ENCODE data around the gene ODAD3. TPM values are rescaled to one million over a fixed set of nuclear protein-coding genes. Genes with fewer than 3 reads are reported as not detected.
A peak's percentile ranks its signal among the peaks of the same experiment; 100 is the strongest.

Gene ODAD3
- total and polyA plus RNA-seq, 2 of the 13 experiments (the other 11 are each of a cell fraction or from before 2014, with no cell fraction given): 0.04 to 0.08 TPM

DNA sequence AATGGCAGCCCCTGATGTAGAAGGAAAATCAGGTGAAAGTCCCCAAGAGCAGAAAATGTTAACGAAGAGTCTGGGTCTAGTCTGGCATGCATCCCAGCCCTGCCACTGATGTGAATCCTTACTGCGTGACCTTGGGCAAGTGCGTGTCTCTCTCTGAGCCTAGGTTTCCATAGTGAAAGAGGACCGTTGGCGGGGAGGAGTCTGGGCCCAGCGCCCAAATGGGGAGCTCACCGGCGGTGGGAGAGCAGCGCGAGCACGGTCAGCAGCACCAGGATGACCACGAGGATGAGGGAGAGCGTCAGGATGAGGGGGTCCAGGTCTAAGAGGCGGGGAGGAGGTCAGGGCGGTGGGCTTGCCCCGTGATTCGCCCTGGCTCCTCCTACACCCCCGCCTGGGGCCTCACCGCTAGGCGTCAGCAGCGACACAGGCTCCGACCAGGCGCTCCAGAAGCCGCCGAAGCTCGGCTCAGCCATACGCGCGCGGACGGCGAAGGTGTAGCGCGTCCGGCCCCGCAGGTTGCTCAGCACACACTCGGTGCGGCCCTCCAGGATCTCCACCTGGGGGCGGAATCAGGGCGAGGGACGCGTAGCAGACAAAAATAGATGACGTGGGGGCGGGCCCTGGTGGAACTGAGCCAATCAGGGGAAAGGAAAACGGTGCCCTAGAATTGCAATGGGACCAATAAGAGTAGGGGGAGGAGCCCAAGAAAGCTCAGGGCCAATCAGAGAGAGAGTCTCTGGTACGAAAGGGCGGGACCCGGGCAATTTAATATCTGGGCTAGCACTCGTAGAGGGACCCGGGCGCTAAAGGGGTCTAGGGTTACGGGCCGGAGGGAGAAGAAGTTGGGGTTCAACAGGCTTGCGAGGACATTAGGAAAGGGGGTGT lies 54.0 kb downstream of the ODAD3 start (continued):
- TF ChIP-seq ZSCAN12 (CRISPR knock-in tag; IDR thresholded peaks at IDR 0.05): no peak
- TF ChIP-seq, protein P1, sequence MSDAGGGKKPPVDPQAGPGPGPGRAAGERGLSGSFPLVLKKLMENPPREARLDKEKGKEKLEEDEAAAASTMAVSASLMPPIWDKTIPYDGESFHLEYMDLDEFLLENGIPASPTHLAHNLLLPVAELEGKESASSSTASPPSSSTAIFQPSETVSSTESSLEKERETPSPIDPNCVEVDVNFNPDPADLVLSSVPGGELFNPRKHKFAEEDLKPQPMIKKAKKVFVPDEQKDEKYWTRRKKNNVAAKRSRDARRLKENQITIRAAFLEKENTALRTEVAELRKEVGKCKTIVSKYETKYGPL (CRISPR knock-in tag; IDR thresholded peaks at IDR 0.05): no peak
- no peak for TF ChIP-seq ISX (CRISPR knock-in tag; conservative IDR thresholded peaks at IDR 0.05)
- TF ChIP-seq, protein P2, sequence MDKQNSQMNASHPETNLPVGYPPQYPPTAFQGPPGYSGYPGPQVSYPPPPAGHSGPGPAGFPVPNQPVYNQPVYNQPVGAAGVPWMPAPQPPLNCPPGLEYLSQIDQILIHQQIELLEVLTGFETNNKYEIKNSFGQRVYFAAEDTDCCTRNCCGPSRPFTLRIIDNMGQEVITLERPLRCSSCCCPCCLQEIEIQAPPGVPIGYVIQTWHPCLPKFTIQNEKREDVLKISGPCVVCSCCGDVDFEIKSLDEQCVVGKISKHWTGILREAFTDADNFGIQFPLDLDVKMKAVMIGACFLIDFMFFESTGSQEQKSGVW (CRISPR knock-in tag; IDR thresholded peaks at IDR 0.05; ENCODE audit: borderline replicate concordance): no peak
- TF ChIP-seq TCF7 (IDR thresholded peaks at IDR 0.05; ENCODE audit: low read depth): no peak
- TF ChIP-seq ZNF382 (CRISPR knock-in tag; IDR thresholded peaks at IDR 0.05; ENCODE audit: borderline replicate concordance): no peak
- TF ChIP-seq, protein P3, sequence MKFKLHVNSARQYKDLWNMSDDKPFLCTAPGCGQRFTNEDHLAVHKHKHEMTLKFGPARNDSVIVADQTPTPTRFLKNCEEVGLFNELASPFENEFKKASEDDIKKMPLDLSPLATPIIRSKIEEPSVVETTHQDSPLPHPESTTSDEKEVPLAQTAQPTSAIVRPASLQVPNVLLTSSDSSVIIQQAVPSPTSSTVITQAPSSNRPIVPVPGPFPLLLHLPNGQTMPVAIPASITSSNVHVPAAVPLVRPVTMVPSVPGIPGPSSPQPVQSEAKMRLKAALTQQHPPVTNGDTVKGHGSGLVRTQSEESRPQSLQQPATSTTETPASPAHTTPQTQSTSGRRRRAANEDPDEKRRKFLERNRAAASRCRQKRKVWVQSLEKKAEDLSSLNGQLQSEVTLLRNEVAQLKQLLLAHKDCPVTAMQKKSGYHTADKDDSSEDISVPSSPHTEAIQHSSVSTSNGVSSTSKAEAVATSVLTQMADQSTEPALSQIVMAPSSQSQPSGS (CRISPR knock-in tag; IDR thresholded peaks at IDR 0.05): peak; percentile 55; the same call in 1 of the 2 replicates
- TF ChIP-seq SNAPC4 (CRISPR knock-in tag; IDR thresholded peaks at IDR 0.05): no peak
- peak; percentile 91; the same call in 1 of the 2 replicates for TF ChIP-seq SRY (CRISPR knock-in tag; IDR thresholded peaks at IDR 0.05)
- no peak for TF ChIP-seq ZBTB21 (CRISPR knock-in tag; IDR thresholded peaks at IDR 0.05)
- TF ChIP-seq IKZF4 (CRISPR knock-in tag; IDR thresholded peaks at IDR 0.05; ENCODE audit: borderline replicate concordance, low read depth, not compliant biosample characterization): no peak
- no peak for TF ChIP-seq PCBP2 (optimal IDR thresholded peaks at IDR 0.05; ENCODE audit: low read depth, low read length, poor library complexity, severe bottlenecking)
- TF ChIP-seq ATF3 (CRISPR knock-in tag; IDR thresholded peaks at IDR 0.05): no peak
- TF ChIP-seq MZF1 (CRISPR knock-in tag; IDR thresholded peaks at IDR 0.05; ENCODE audit: borderline replicate concordance): no peak
- TF ChIP-seq ZXDC (CRISPR knock-in tag; IDR thresholded peaks at IDR 0.05): no peak
- TF ChIP-seq RAD51 (IDR thresholded peaks at IDR 0.05; ENCODE audit: borderline replicate concordance): no peak
